H1 (cell line): Measurements from ENCODE around the gene PDZRN3. TPM values are rescaled to one million over a fixed set of nuclear protein-coding genes. Genes with fewer than 3 reads are reported as not detected.

Experiments used
- BACH1 ChIP-seq: IDR thresholded peaks from 2 replicates; pipeline ENCODE4 v1.6.1; 2012; ENCODE audit warnings: low read length, improper control_type of control experiment
- BRCA1 ChIP-seq: IDR thresholded peaks from 2 replicates; pipeline ENCODE4 v1.6.1; 2012; ENCODE audit warnings: low read depth, low read length, improper control_type of control experiment
- HDAC6 ChIP-seq: IDR thresholded peaks from one replicate; pipeline ENCODE4 v1.7.1; 2012; ENCODE audit warnings: low read depth, mild to moderate bottlenecking, inconsistent platforms, low read length, moderate library complexity
- POU5F1 ChIP-seq: IDR thresholded peaks from 2 replicates; pipeline ENCODE4 v1.6.1; 2011; ENCODE audit warnings: low read depth, mild to moderate bottlenecking, low read length, moderate library complexity
- RBBP5 ChIP-seq: IDR thresholded peaks from 2 replicates; pipeline ENCODE4 v1.7.1; 2012; ENCODE audit warnings: low read depth, mild to moderate bottlenecking, inconsistent platforms, low read length, moderate library complexity, borderline replicate concordance
- SAP30 ChIP-seq: fragments of 300-600 bp; sonication (generic); IDR thresholded peaks from 2 replicates; pipeline ENCODE4 v1.7.1; 2012; ENCODE audit warnings: low read length, moderate library complexity, mild to moderate bottlenecking, inconsistent platforms; ENCODE audit not compliant: insufficient read depth, insufficient replicate concordance
- SRF ChIP-seq: IDR thresholded peaks from 2 replicates; pipeline ENCODE4 v1.6.1; 2011; ENCODE audit warnings: mild to moderate bottlenecking, low read depth, low read length, moderate library complexity
- TAF7 ChIP-seq: optimal IDR thresholded peaks from 2 replicates; pipeline ENCODE3; 2011; ENCODE audit warnings: low read depth, mild to moderate bottlenecking, inconsistent platforms, low read length, moderate library complexity, borderline replicate concordance
- polyA plus RNA-seq, 7 experiments: library from polyadenylated mRNA; depleted of rRNA in 3 of 7; stranded (reverse) in 5 of 7; unstranded in 2 of 7; fragments of >200 nt in 5 of 7; fragments of 200-250 nt in 2 of 7; gene quantifications; 1 replicate in 5 of 7; 2 replicates in 1 of 7; 4 replicates in 1 of 7; pipeline versions ENCODE4 v1.2.1 to v1.2.3, GENCODE V29; 2011 to 2013; ENCODE audit warnings: missing spikeins in 2 of 7, mixed read lengths in 2 of 7
- total RNA-seq: library from RNA; stranded (reverse); fragmentation: NEBNext Ultra II Directional; extraction: Animal tissue kit (Norgen Biotek cat#: 25700); gene quantifications from 2 replicates; pipeline ENCODE4 v1.2.1, GENCODE V29; 2021
- TF ChIP-seq, protein P1 (sequence below): fragments of 300-600 bp; sonication (generic); IDR thresholded peaks from 2 replicates; pipeline ENCODE4 v1.7.1; 2012; ENCODE audit warnings: low read length, moderate library complexity, mild to moderate bottlenecking, inconsistent platforms; ENCODE audit not compliant: insufficient replicate concordance
- TF ChIP-seq, protein P2 (sequence below): IDR thresholded peaks from 2 replicates; pipeline ENCODE4 v1.6.1; 2012; ENCODE audit warnings: inconsistent platforms
- TF ChIP-seq, protein P3 (sequence below): IDR thresholded peaks from 2 replicates; pipeline ENCODE4 v1.6.1; 2012; ENCODE audit warnings: inconsistent platforms

PDZRN3 gene
- total and polyA plus RNA-seq, 2 of the 8 experiments (the other 6 are each of a cell fraction or from before 2014, with no cell fraction given) = 4.2 to 20.5 TPM

DNA sequence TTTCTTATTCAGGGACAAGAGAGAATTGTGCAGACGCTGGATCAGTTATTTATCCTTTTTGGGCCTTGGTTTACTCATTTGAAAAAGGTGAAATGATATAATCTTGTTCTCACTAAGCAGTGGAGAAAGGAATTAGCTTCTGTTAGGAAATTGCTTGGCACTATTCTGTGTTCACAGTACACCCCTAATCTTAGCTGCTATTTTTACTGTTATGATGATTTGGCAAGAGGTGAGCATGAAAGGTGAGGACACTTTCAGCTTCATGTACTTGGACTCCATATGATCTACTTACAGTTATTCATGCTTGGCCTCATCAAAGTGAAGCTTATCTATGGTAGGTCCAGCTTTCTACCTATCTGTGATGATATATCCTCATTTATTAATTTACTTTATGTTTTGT, 282.7 kb downstream of the PDZRN3 start (continued):
- TF ChIP-seq, protein P1, sequence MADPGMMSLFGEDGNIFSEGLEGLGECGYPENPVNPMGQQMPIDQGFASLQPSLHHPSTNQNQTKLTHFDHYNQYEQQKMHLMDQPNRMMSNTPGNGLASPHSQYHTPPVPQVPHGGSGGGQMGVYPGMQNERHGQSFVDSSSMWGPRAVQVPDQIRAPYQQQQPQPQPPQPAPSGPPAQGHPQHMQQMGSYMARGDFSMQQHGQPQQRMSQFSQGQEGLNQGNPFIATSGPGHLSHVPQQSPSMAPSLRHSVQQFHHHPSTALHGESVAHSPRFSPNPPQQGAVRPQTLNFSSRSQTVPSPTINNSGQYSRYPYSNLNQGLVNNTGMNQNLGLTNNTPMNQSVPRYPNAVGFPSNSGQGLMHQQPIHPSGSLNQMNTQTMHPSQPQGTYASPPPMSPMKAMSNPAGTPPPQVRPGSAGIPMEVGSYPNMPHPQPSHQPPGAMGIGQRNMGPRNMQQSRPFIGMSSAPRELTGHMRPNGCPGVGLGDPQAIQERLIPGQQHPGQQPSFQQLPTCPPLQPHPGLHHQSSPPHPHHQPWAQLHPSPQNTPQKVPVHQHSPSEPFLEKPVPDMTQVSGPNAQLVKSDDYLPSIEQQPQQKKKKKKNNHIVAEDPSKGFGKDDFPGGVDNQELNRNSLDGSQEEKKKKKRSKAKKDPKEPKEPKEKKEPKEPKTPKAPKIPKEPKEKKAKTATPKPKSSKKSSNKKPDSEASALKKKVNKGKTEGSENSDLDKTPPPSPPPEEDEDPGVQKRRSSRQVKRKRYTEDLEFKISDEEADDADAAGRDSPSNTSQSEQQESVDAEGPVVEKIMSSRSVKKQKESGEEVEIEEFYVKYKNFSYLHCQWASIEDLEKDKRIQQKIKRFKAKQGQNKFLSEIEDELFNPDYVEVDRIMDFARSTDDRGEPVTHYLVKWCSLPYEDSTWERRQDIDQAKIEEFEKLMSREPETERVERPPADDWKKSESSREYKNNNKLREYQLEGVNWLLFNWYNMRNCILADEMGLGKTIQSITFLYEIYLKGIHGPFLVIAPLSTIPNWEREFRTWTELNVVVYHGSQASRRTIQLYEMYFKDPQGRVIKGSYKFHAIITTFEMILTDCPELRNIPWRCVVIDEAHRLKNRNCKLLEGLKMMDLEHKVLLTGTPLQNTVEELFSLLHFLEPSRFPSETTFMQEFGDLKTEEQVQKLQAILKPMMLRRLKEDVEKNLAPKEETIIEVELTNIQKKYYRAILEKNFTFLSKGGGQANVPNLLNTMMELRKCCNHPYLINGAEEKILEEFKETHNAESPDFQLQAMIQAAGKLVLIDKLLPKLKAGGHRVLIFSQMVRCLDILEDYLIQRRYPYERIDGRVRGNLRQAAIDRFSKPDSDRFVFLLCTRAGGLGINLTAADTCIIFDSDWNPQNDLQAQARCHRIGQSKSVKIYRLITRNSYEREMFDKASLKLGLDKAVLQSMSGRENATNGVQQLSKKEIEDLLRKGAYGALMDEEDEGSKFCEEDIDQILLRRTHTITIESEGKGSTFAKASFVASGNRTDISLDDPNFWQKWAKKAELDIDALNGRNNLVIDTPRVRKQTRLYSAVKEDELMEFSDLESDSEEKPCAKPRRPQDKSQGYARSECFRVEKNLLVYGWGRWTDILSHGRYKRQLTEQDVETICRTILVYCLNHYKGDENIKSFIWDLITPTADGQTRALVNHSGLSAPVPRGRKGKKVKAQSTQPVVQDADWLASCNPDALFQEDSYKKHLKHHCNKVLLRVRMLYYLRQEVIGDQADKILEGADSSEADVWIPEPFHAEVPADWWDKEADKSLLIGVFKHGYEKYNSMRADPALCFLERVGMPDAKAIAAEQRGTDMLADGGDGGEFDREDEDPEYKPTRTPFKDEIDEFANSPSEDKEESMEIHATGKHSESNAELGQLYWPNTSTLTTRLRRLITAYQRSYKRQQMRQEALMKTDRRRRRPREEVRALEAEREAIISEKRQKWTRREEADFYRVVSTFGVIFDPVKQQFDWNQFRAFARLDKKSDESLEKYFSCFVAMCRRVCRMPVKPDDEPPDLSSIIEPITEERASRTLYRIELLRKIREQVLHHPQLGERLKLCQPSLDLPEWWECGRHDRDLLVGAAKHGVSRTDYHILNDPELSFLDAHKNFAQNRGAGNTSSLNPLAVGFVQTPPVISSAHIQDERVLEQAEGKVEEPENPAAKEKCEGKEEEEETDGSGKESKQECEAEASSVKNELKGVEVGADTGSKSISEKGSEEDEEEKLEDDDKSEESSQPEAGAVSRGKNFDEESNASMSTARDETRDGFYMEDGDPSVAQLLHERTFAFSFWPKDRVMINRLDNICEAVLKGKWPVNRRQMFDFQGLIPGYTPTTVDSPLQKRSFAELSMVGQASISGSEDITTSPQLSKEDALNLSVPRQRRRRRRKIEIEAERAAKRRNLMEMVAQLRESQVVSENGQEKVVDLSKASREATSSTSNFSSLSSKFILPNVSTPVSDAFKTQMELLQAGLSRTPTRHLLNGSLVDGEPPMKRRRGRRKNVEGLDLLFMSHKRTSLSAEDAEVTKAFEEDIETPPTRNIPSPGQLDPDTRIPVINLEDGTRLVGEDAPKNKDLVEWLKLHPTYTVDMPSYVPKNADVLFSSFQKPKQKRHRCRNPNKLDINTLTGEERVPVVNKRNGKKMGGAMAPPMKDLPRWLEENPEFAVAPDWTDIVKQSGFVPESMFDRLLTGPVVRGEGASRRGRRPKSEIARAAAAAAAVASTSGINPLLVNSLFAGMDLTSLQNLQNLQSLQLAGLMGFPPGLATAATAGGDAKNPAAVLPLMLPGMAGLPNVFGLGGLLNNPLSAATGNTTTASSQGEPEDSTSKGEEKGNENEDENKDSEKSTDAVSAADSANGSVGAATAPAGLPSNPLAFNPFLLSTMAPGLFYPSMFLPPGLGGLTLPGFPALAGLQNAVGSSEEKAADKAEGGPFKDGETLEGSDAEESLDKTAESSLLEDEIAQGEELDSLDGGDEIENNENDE = no peak
- TF ChIP-seq BACH1 = no peak
- TF ChIP-seq HDAC6 = no peak
- TF ChIP-seq, protein P2, sequence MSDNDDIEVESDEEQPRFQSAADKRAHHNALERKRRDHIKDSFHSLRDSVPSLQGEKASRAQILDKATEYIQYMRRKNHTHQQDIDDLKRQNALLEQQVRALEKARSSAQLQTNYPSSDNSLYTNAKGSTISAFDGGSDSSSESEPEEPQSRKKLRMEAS = no peak
- TF ChIP-seq TAF7 = no peak
- TF ChIP-seq BRCA1 = no peak
- TF ChIP-seq POU5F1 = no peak
- TF ChIP-seq SRF = no peak
- no peak for TF ChIP-seq RBBP5
- TF ChIP-seq, protein P3, sequence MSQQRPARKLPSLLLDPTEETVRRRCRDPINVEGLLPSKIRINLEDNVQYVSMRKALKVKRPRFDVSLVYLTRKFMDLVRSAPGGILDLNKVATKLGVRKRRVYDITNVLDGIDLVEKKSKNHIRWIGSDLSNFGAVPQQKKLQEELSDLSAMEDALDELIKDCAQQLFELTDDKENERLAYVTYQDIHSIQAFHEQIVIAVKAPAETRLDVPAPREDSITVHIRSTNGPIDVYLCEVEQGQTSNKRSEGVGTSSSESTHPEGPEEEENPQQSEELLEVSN = no peak
- no peak for TF ChIP-seq SAP30
